HG03457 (cell line): ENCODE results near the gene ZNF503.

Experiments
- ATAC-seq: cut with Tn5 transposase; IDR thresholded peaks from one replicate; pipeline ENCODE4 v1.9.1; 2021; ENCODE audit warnings: moderate number of reproducible peaks; ENCODE audit not compliant: unreplicated experiment

ZNF503 gene

GRCh38 chr10:75356484-75356883 lies 45.1 kb downstream of the ZNF503 start:
- ATAC-seq, result no peak

- ATAC-seq, result no peak
These were observed 45.9 kb downstream of the ZNF503 start for GRCh38 chr10:75355706-75356105.

- no peak for ATAC-seq
These were observed 48.4 kb downstream of the ZNF503 start for GRCh38 chr10:75353183-75353582.

- ATAC-seq, result no peak
These were observed 48.9 kb downstream of the ZNF503 start for GRCh38 chr10:75352650-75353049.

GRCh38 chr10:75351637-75352036 lies 49.9 kb downstream of the ZNF503 start:
- no peak for ATAC-seq

GRCh38 chr10:75350791-75351190 lies 50.8 kb downstream of the ZNF503 start:
- no peak for ATAC-seq
